GM18867 (cell line): ENCODE results near the gene CLIC5.

ENCODE experiments used
- ATAC-seq: cut with Tn5 transposase; IDR thresholded peaks from one replicate; pipeline ENCODE4 v1.9.1; 2021; ENCODE audit warnings: mild to moderate bottlenecking, moderate library complexity; ENCODE audit not compliant: unreplicated experiment

The CLIC5 gene

DNA sequence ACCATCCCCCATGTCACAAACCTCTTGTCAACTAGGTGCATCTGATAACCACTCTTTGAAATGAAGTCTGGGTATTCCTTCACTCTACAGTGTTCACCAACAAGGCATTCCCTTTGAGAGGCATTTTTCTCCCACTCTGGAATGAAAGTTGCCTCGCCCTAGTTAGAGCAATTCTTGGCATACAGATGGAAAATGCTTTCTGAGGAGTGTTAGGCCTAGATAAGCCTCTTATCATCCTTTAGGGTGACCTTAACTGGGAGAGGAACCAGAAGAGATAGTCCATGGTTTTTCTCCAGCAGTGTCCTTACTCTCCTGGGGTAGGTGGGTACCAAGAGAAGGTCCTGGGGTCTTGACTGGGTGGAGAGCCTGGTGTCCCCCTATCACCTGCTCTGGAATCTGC is 14.8 kb downstream of the CLIC5 start:
- no peak for ATAC-seq

DNA sequence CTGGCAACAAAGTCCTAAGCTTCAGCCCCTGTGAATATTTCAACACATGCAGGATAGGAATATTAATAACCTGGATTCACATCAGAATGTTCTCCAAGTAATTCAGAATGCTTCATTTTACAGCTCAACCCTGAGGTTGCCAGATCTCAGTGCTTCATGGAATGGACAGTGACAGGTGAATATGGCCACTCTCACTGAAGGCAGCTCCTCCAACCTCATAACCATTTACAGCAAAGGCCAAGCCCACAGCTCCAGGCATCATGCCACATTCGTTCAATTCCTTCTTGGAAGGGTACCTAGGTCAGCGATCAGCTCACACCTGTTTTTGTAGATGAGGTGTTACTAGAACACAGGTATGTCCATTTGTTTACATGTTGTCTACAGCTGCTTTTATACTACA is 17.1 kb downstream of the CLIC5 start:
- no peak for ATAC-seq

DNA sequence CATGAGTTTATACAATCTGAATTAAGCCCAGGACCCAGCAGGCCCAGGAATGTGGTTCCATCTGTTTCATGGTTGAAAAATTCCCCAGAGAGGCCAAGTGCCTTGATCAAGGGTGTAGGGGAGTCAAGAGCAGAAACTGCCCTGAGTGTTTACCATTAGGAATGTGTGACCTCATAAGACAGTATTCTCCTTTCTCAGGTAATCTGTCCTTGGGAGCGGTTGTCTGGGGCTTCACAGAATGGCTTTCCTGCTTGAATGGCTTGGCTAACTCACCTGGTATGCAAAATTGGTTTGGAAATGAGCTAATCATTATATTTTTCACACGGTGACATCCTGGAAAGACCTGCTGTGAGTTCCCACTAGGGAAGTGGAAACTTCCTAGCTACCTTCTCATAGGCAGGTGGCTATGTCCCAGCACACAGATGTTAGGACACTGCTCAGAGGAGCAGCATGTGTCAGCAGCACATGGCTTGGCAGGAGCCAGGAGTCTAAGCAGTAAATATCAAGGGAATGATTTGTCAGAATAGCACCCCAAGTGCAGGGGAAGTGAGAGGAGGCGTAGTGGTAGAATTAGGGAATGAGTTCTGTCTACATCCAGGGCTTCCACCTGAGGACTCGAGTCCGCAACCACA is 17.7 kb downstream of the CLIC5 start:
- no peak for ATAC-seq

DNA sequence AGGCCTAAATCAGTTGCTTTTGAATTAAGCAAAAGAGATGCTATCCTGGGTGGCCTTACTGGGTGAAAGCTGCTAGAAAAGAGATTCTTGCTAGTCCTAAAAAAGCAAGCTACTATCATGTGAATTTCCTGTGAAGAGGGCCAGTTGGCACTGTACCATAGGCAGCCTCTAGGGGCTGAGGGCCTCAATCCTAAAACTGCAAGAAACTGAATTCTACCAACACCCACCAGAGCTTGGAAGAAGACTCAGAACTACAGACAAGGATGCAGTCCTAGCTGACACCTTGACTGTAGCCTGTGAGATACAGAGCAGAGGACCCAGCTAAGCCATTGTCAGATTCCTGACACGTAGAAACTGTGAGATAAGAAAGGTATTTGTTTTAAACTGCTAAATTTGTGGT is 24.5 kb downstream of the CLIC5 start:
- ATAC-seq = no peak

DNA sequence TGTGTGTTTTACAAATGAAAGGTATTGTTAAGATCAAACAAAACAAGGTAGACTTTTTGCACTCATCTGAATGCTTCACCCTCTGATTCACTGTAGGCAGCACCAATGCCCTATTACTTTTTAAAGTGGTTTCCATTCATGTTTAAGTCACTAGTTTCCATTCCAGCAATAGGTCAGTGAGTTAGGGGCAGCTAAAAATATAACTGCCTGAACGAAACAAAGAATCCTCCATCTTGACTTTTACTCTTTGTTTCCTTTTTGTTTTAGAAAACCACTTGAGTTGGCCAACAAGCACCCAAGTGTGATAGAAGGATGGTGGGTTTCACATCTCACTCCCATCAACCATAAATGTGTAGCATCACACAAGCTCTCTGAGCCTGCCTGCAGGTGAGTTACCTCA is 25.5 kb downstream of the CLIC5 start:
- ATAC-seq = peak; percentile 81

DNA sequence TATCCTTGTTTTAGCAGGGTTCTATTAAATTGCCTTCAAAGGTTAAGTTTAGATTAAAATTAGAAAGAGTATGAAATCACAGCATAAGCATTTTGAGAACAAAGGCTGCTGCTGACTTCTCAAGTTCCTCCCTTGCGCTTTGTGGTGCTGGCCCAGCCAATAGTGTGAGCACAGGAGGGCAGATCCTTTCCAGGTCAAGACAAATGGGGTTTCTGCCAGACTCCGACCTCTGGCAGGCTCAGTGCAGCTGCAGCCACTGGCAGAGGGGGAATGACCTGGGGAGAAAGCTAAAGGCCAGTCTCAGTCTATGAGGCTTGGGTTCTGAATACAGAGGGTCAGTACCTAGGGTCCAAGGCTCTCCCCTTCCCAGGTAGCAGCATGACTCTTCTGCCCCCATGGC is 27.0 kb downstream of the CLIC5 start:
- ATAC-seq = no peak

DNA sequence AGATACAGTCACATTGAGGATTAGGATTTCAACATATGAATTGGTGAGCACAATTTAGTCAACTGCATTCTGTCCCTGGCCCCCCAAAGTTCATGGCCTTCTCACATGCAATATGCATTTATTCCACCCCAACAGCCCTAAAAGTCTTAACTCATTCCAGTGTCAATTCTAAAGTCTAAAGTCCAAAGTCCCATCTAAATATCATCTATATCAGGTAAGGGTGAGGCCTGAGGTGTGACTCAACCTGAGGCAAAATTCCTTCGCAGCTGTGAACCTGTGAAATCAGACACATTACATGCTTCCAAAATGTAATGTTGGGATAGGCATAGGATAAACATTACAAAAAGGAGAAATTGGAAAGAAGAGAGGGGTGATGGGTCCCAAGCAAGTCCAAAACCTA is 27.8 kb downstream of the CLIC5 start:
- no peak for ATAC-seq

DNA sequence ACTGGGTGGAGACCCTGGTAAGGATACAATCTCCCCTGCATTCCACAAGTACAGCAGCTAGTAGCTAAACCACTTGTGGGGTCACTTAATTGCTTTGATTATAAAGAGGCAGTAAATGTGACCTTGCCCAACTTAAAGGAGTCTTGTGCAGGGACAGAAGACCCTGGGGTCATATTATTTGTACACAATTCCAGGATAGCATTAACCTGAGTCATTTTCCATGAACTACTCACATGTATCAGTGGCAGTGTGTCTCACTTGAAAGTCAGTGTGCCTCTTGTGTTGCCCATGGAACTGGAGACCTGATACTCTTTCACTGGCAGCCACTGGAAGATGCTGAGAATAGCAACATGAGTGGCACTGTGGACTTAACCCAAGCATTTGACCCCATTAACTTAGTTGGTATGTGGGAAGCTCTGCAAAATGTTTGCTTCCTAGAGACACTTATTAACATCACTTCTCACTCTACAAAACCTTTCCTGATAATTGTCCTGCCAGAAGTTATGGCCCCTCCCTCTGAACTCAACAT is 28.9 kb downstream of the CLIC5 start:
- no peak for ATAC-seq

DNA sequence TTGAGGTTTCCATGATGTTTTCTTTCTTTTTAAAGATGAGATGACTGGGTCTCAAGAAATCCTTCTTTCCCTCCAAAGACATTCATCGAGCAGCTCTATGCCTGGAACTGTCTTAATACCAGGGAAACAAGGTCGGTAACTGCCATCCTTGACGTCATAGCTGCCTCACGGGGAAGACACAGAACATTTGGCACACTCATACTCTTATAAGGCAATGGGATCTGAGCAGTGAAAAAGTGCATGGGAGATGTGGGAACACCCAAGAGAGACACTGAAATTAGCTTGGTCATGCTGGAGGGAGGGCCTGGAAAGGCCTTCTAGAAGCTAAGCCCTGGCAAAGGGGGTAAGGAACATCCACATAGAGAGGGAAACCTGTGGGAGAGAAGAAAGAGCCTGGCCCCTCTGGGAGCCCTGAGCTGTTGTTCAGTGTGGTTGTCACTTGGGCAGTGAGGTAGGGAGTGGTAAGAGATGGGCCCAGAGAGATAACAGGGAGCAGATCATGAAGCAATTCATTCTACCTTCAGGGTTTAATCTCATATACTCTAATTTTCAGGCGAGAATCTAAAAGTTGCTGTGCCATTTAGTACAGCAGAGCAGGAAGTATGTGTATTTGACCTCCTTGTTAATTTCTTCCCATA is 30.8 kb downstream of the CLIC5 start:
- no peak for ATAC-seq

DNA sequence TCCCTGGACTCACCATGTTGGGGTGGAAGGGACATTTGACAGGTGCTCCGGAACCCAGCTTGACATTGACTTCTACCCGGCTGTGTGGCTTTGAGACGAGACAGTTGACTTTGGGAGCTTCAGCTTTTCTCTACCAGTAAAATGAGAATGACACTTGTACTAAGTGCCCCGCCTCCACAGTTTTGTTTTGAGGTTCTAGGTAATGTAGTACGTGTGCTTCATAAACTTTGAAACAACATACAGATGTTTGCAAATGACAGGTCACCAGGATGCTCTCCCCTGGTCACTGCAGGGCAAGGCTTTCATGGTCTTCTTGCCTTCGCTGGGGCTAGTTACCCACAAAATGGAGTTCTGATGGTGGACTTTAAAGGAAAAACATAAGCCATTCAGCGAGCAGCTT is 31.3 kb downstream of the CLIC5 start:
- ATAC-seq = no peak

DNA sequence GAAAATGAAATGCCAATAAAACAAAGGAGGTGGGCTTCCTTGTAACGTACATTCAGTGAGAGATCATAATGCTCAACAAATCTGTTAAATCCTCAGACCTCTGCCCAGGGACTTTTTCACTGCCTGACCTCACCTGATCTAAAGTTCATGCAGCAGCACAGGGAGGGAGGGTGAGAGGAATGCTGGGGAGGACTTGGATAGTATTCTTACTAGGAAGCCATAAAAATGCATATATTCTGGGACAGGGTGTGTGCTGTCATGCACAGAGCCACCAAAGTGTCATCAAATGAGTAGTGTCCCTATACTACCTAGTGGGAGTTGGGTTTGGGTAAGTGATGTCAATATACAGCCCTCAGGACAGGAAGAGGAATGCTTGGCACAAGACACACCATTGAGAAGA is 32.6 kb downstream of the CLIC5 start:
- no peak for ATAC-seq

DNA sequence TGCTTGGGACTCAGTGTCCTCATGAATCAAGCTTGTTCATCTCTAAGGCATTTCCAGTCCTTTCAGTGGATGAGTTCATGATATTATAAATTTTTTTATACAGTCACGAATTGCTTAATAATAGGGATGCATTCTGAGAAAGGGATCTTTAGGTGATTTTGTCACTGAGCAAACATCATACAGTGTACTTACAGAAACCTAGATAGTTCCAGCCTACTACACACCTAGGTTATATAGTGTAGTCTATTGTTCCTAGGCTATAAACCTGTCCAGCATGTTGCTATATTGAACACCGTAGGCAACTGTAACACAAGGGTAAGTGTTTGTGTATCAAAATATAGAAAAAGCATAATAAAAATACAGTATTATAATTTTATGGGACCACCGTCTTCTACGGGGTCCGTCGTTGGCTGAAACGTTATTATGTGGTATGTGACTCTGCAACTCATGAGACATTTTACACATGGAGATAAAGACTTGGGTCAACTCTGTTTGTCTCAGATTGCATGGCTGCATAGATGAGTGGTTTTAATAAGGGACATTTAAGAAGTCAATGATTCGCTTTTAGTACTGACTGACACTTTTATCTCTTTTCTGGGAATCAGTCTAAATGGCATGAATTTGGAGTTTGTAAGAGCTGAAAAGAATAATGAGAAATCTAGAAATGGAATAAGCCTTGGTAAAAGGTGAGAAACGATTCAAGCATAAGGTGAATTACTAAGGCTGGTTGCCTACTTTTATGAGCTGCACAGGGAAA is 33.2 kb downstream of the CLIC5 start:
- ATAC-seq = no peak

DNA sequence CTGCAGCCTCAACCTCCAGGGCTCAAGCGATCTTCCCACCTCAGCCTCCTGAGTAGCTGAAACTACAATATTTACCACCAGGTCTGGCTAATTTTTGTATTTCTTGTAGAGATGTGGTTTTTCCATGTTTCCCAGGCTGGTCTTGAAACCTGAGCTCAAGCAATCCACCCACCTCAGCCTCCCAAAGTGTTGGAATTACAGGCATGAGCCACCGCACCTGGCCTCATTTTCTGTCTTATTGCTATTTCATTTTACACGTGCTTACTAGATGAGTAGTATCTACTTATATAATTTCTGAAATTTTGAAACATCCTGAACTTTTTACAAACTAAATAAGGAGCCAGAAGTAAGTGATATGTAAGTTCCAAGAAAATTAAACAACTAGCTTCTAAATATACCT is 34.6 kb downstream of the CLIC5 start:
- no peak for ATAC-seq

DNA sequence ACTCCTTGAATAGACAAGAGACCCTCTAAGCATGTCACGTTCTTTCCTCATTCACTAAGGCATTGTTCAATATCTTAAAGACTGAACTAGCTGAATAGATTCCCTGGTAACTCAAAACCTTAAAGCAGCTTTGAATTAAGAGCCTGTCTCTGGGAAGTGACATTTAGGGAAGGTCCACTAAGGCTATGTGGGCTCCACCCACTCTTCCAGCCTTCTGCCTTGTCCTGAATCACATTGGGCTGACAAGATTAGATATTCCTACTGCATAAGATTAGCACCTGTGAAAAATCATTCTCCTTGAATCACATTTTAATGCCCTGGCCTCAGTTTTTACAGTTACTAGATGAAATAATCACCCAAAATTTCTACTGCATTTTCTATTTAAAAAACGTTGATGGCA is 36.3 kb downstream of the CLIC5 start:
- ATAC-seq = no peak

DNA sequence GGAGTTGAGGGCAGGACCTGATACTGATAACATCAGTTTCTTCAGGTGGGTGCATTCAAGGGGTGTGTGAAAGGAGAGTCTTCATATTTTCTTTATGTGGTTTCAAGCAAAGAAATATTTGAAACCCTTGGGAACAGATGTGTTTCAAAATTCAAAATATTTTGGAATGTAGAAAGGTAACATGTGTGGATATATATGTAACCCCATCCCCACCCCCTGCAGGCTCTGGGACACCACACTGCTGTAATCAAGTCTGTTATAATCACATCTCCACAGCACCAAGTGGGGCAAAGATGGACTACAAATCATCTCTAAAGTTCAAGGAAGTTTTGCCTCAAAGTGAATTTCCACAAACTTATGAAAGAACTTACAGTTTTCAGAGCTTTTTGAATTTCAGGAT is 41.1 kb downstream of the CLIC5 start:
- ATAC-seq = no peak

DNA sequence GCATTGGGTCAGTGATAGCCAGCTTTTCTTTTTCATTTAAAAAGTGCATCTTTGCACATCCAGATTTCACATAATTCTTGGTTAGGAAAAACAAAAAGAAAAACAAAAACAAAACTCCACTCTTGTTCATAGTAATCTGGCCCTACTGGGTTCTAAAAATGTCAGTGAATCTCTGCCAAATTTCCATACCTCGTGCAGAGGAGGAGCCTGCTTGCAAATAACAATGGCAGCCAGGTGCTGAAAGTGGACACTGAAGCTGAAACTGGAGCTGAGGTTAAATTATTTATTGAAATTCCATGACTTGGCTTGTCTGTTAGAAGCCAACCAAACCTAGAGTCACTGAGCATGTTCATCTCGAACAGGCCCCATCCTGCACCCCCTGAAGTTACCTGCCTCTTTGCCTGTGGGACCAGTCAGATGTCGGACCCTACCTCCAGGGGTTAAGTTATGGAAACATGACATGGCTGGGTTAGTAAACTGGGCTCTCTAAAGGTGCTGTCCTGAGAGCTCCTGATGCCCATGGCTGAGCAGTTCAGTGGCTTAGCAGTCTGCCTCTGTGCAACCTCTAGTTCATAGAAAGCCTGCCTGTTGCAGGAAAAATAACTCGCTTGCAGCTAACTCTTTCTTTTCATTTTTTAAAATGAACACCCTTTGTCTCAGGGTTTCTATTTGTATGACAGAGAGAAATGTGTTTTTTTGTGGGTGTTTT is 42.7 kb downstream of the CLIC5 start:
- no peak for ATAC-seq

DNA sequence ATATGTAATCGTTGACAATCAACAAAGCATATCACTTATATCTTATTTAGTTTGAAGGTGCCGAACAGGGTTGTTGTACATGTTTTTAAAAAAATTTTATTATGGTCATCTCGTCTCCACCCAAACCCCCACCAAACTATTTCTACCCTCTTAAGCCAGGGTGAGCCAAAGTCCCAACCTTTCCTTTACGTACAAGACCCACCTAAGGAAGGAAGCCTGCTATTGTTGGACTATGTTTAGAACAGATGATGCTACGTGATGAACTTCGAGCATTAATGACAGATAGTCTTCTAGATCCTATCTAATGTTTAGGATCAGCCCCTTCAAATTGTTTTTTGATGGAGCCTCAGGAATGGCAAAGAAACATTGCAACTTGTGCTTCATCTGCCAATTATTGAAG is 44.4 kb downstream of the CLIC5 start:
- no peak for ATAC-seq

DNA sequence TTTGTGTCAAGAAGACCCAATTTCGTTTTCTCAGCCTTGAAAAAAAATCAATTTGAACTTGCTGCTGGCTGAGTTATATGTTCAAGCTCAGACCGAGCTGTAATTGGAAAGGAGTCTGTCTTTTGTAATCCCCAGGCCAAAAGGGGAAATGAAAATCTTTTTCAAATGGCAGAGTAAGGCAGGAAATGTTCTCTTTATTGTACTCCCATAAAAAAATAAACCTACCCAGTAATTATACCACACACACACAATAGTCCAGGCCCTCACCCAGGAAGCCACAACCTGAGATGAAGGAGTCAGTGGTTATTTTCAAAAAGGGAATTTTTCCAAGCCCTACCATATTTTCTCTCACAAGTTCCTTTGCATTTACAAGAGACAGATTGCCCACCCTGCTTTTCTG is 45.3 kb downstream of the CLIC5 start:
- ATAC-seq = no peak

DNA sequence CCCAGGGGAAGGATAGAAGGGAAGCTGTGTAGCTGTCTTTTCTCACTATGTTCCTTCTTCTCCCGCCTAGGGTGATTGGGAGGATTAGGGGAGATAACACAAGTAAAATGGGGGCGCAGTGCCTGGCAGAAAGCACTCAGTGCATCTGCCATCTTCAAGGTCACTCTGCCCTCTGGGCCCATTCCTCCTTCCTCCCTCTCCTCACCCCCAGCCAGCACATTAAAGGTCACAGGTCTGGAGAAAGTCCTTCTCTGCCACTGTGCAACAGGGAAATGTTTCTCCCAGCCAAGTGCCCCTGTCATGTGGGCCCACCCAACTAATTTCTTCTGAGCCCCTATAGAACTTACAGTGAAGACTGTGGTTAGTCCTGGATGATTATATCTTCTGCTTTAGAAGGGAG is 45.8 kb downstream of the CLIC5 start:
- ATAC-seq = no peak

DNA sequence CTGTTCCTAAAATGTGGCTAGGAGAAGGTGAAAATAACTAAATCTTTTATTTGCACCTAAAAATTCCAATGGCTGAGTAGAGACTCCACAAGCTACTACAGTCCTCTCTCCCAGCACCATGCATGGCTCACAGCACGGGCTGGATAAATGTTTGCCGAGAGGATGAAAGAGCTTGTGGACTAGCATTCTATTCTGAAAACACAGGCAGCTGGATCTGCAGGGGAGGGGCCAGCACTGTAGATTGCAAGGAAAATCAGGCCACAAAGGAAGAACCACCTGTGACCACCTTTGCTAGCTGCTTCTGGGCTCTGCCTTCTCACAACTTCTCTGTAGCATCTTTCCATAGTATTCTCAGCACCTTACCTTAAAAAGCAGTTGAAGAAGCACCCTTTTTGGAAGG is 46.6 kb downstream of the CLIC5 start:
- no peak for ATAC-seq

DNA sequence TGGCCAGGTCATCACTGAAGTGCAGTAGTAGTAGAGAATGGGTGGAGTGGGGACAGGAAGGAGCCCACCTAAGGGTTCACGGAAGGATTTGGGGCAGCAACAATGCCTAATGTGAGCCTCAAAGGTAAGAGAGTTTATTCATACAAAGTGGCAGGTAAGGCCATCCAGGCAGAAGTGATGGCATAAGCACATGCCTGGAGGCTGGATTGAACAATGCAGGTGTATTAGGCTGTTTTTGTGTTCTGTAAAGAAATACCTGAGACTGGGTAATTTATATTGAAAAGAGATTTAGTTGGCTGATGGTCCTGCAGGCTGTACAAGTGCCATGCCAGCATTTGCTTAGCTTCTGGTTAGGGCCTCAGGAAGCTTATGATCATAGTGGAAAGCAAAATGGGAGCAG is 48.3 kb downstream of the CLIC5 start:
- no peak for ATAC-seq

DNA sequence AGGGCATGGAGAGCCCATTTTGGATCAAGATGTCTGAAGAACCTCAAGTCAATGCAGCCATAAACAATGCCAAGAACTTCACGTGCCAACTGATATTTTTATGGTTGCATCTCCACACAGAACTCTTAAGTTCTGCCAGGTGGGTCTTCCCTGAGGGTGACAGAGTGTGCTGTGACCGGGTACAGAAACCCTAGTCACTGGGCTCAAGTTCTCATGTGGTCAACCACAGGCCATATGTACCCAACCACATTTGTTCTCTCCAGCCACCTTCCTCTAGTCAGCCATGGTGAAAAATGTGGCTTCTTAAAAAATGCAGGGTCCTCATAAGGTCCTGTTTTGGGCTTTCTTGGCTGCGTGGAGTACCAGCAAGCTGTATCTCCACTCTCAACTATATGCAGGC is 48.9 kb downstream of the CLIC5 start:
- ATAC-seq = no peak
